ENCODE data around the gene OR51V1.

Gene OR51V1

GRCh38 chr11:5151713-5152153, 48.7 kb downstream of the OR51V1 start:
- no peaks in the 10 kb centered on the region for H3K27me3 ChIP-seq (ENCODE audit: insufficient read depth, poor library complexity, severe bottlenecking)
- TF ChIP-seq GABPA (IDR thresholded peaks at IDR 0.05; ENCODE audit: low read depth) (no peak), CTCF (IDR thresholded peaks at IDR 0.05; ENCODE audit: insufficient read depth, low read length) (no peak), REST (IDR thresholded peaks at IDR 0.05; ENCODE audit: insufficient replicate concordance, low read depth) (no peak), SPI1 (IDR thresholded peaks at IDR 0.05; ENCODE audit: borderline replicate concordance, low read depth) (no peak), POLR2AphosphoS5 (IDR thresholded peaks at IDR 0.05; ENCODE audit: low read depth) (no peak)
- H3K4me3 ChIP-seq (replicated peaks; ENCODE audit: insufficient read depth, low read length) = no peak overlapping the region
- DNase-seq (ENCODE audit: low read depth in 1 of 2, low spot score in 1 of 2) = no peak
- H3K27ac ChIP-seq (replicated peaks) = no peak overlapping the region
